HepG2 (cell line): Measurements from ENCODE around the gene SELENOM. TPM values are rescaled to one million over a fixed set of nuclear protein-coding genes. Genes with fewer than 3 reads are reported as not detected.

Experiments used
- ARID2 ChIP-seq: sonication (generic); formaldehyde crosslinking; IDR thresholded peaks from 2 replicates; pipeline ENCODE4 v1.8.1; 2022; ENCODE audit warnings: mild to moderate bottlenecking, missing genetic modification reagents, borderline replicate concordance
- BRF2 ChIP-seq: sonication (generic); formaldehyde crosslinking; IDR thresholded peaks from 2 replicates; pipeline ENCODE4 v1.8.1; 2022; ENCODE audit warnings: mild to moderate bottlenecking, missing genetic modification reagents
- CENPX ChIP-seq: sonication (generic); formaldehyde crosslinking; IDR thresholded peaks from 2 replicates; pipeline ENCODE4 v1.9.0; 2021; ENCODE audit warnings: mild to moderate bottlenecking, missing genetic modification reagents, moderate library complexity
- EED ChIP-seq: sonication (generic); formaldehyde crosslinking; IDR thresholded peaks from 2 replicates; pipeline ENCODE4 v1.5.0; 2020; ENCODE audit warnings: mild to moderate bottlenecking, missing genetic modification reagents
- HMGA1 ChIP-seq: sonication (generic); formaldehyde crosslinking; conservative IDR thresholded peaks from 2 replicates; pipeline ENCODE4 v1.4.0; 2020; ENCODE audit warnings: missing genetic modification reagents
- HOXA9 ChIP-seq: sonication (generic); formaldehyde crosslinking; IDR thresholded peaks from 2 replicates; pipeline ENCODE4 v1.8.1; 2022; ENCODE audit warnings: missing genetic modification reagents, mild to moderate bottlenecking, moderate library complexity, borderline replicate concordance
- JARID2 ChIP-seq: sonication (generic); formaldehyde crosslinking; IDR thresholded peaks from 2 replicates; pipeline ENCODE4 v1.8.1; 2023; ENCODE audit warnings: missing genetic modification reagents, inconsistent platforms; ENCODE audit not compliant: insufficient replicate concordance
- JUNB ChIP-seq: sonication (generic); formaldehyde crosslinking; IDR thresholded peaks from 2 replicates; pipeline ENCODE4 v1.8.0; 2022; ENCODE audit warnings: missing genetic modification reagents, mild to moderate bottlenecking, borderline replicate concordance
- KLF6 ChIP-seq: IDR thresholded peaks from 2 replicates; pipeline ENCODE4 v1.8.0; 2016; ENCODE audit warnings: missing biosample characterization, missing genetic modification reagents
- MEIS2 ChIP-seq: sonication (generic); formaldehyde crosslinking; IDR thresholded peaks from 2 replicates; pipeline ENCODE4 v1.9.0; 2021; ENCODE audit warnings: mild to moderate bottlenecking, missing genetic modification reagents
- NFE2L1 ChIP-seq: sonication (generic); formaldehyde crosslinking; IDR thresholded peaks from 2 replicates; pipeline ENCODE4 v1.4.0; 2020; ENCODE audit warnings: missing genetic modification reagents, mild to moderate bottlenecking, borderline replicate concordance
- NFYC ChIP-seq: IDR thresholded peaks from 2 replicates; pipeline ENCODE4 v1.6.1; 2016; ENCODE audit warnings: missing genetic modification reagents, missing compliant biosample characterization
- RBAK ChIP-seq: sonication (generic); formaldehyde crosslinking; IDR thresholded peaks from 2 replicates; pipeline ENCODE4 v1.5.1; 2020; ENCODE audit warnings: mild to moderate bottlenecking, missing genetic modification reagents
- SRF ChIP-seq: IDR thresholded peaks from 2 replicates; pipeline ENCODE4 v1.6.1; 2011; ENCODE audit warnings: mild to moderate bottlenecking, low read depth, low read length, moderate library complexity
- STAT5B ChIP-seq: sonication (generic); formaldehyde crosslinking; IDR thresholded peaks from 2 replicates; pipeline ENCODE4 v1.4.0; 2020; ENCODE audit warnings: missing genetic modification reagents
- ZHX2 ChIP-seq, 2 experiments: sonication (generic) in 1 of 2; formaldehyde crosslinking in 1 of 2; IDR thresholded peaks; 2 replicates each; pipeline versions ENCODE4 v1.6.1 to v1.9.0; 2014 to 2022; ENCODE audit warnings: antibody characterized with exemption in 1 of 2, borderline replicate concordance in 1 of 2, inconsistent platforms in 1 of 2, low read depth in 1 of 2, missing genetic modification reagents in 1 of 2
- ZMAT5 ChIP-seq: sonication (generic); formaldehyde crosslinking; IDR thresholded peaks from 2 replicates; pipeline ENCODE4 v1.5.0; 2020; ENCODE audit warnings: mild to moderate bottlenecking, low read depth, missing genetic modification reagents, borderline replicate concordance
- ZNF136 ChIP-seq: sonication (generic); formaldehyde crosslinking; IDR thresholded peaks from 2 replicates; pipeline ENCODE4 v1.8.1; 2022; ENCODE audit warnings: low read depth, mild to moderate bottlenecking, moderate library complexity, missing genetic modification reagents
- ZNF251 ChIP-seq: sonication (generic); formaldehyde crosslinking; IDR thresholded peaks from 2 replicates; pipeline ENCODE4 v1.9.0; 2021; ENCODE audit warnings: mild to moderate bottlenecking, missing genetic modification reagents
- ZNF674 ChIP-seq: sonication (generic); formaldehyde crosslinking; IDR thresholded peaks from 2 replicates; pipeline ENCODE4 v1.5.0; 2020; ENCODE audit warnings: low read depth, mild to moderate bottlenecking, missing genetic modification reagents
- ZNF772 ChIP-seq: sonication (generic); formaldehyde crosslinking; IDR thresholded peaks from 2 replicates; pipeline ENCODE4 v1.5.0; 2020; ENCODE audit warnings: mild to moderate bottlenecking, missing genetic modification reagents
- ZNF816 ChIP-seq: sonication (generic); formaldehyde crosslinking; IDR thresholded peaks from 2 replicates; pipeline ENCODE4 v1.8.0; 2022; ENCODE audit warnings: missing genetic modification reagents, mild to moderate bottlenecking, borderline replicate concordance
- ZZZ3 ChIP-seq: sonication (generic); formaldehyde crosslinking; IDR thresholded peaks from 2 replicates; pipeline ENCODE4 v1.4.0; 2020; ENCODE audit warnings: missing genetic modification reagents, mild to moderate bottlenecking, borderline replicate concordance
- polyA plus RNA-seq, 8 experiments: library from polyadenylated mRNA; depleted of rRNA in 3 of 8; stranded (reverse) in 7 of 8; unstranded in 1 of 8; fragments of >200 nt; fragmentation: Illumina TruSeq in 4 of 8; extraction: Trizol in 4 of 8; gene quantifications; 2 replicates each; pipeline versions ENCODE4 v1.2.1 to v1.2.3, GENCODE V29; 2011 to 2016; ENCODE audit warnings: low read depth in 4 of 8, missing spikeins in 1 of 8, mixed read lengths in 1 of 8; ENCODE audit not compliant: insufficient read depth in 1 of 8
- total RNA-seq, 5 experiments: library from RNA; depleted of rRNA; stranded (reverse); fragments of >200 nt; fragmentation: Illumina TruSeq; extraction: Trizol; gene quantifications; 2 replicates each; pipeline ENCODE4 v1.2.3, GENCODE V29; 2016; ENCODE audit warnings: low read depth in 1 of 5

SELENOM gene
- total and polyA plus RNA-seq, 2 of the 13 experiments (the other 11 are each of a cell fraction or from before 2014, with no cell fraction given) = 4.1 to 4.3 TPM

GRCh38 chr22:31055635-31056159, 51.7 kb downstream of the SELENOM start (continued):
- TF ChIP-seq NFE2L1 (no peak), BRF2 (CRISPR knock-in tag) (no peak), ZNF816 (CRISPR knock-in tag) (0 out of 2 replicates have a peak, but pooled peaks have one; percentile 54), ZMAT5 (CRISPR knock-in tag) (no peak), ZNF251 (no peak), MEIS2 (peak; percentile 92), HMGA1 (CRISPR knock-in tag) (no peak), JUNB (CRISPR knock-in tag) (no peak; the same call in 1 of the 2 replicates), STAT5B (CRISPR knock-in tag) (no peak), EED (CRISPR knock-in tag) (no peak), ZHX2 (IDR thresholded peaks at IDR 0.05; ENCODE audit: low read depth) (peak; percentile 98), ZHX2 (CRISPR knock-in tag; IDR thresholded peaks at IDR 0.05; ENCODE audit: borderline replicate concordance) (no peak), CENPX (CRISPR knock-in tag) (no peak), HOXA9 (CRISPR knock-in tag) (no peak), ZNF674 (CRISPR knock-in tag) (no peak), KLF6 (CRISPR knock-in tag) (peak; percentile 67; the same call in 1 of the 2 replicates), ZNF772 (CRISPR knock-in tag) (peak; percentile 86), JARID2 (no peak), ZNF136 (CRISPR knock-in tag) (peak; percentile 90; the same call in 1 of the 2 replicates), SRF (no peak), NFYC (CRISPR knock-in tag) (no peak), ARID2 (CRISPR knock-in tag) (no peak), ZZZ3 (CRISPR knock-in tag) (peak; percentile 72; the same call in 1 of the 2 replicates), RBAK (CRISPR knock-in tag) (no peak)
